Lower lobe of right lung (tissue), 2 donors: ENCODE results near the gene EIF1B. TPM values are rescaled to one million over a fixed set of nuclear protein-coding genes. Genes with fewer than 3 reads are reported as not detected.
A peak's percentile ranks its signal among the peaks of the same experiment; 100 is the strongest.

Experiments used
- ATAC-seq, 2 donors: fragments of 200-7000 bp; cut with Tn5 transposase; one replicate each; pipeline ENCODE4 v1.9.1; 2020 to 2022; ENCODE audit warnings: mild to moderate bottlenecking in 2 of 2, moderate library complexity in 2 of 2
- DNase-seq: peaks from one replicate; pipeline ENCODE4 v3.0.0-alpha.2; 2020
- H3K27ac ChIP-seq: fragments of 200-600 bp; one replicate; pipeline ENCODE4 v1.8.0; 2022
- H3K27me3 ChIP-seq: fragments of 200-600 bp; one replicate; pipeline ENCODE4 v1.8.0; 2022; ENCODE audit warnings: low read depth
- H3K36me3 ChIP-seq: fragments of 200-600 bp; one replicate; pipeline ENCODE4 v1.8.0; 2022; ENCODE audit warnings: mild to moderate bottlenecking
- H3K4me1 ChIP-seq: fragments of 200-600 bp; one replicate; pipeline ENCODE4 v1.8.0; 2022
- H3K4me3 ChIP-seq: fragments of 200-600 bp; one replicate; pipeline ENCODE4 v1.8.0; 2022; ENCODE audit warnings: mild to moderate bottlenecking
- H3K9me3 ChIP-seq: fragments of 200-600 bp; one replicate; pipeline ENCODE4 v1.8.0; 2022
- CTCF ChIP-seq: fragments of 200-600 bp; IDR thresholded peaks from one replicate; pipeline ENCODE4 v1.8.0; 2022; ENCODE audit warnings: antibody characterized with exemption, mild to moderate bottlenecking
- intact Hi-C: fragments of 100-400 bp; cut with DNase I; formaldehyde crosslinking; loops from one replicate; pipeline ENCODE4 v1.11.0; 2022
- total RNA-seq: library from RNA; stranded (reverse); fragmentation: NEBNext Ultra II Directional; extraction: Animal tissue kit (Norgen Biotek cat#: 25700); gene quantifications from one replicate; pipeline ENCODE4 v1.2.1, GENCODE V29; 2021
- donor health status: DM: no; HTN: yes; CAD: no; lungs with severe emphysema.

The EIF1B gene
- total RNA-seq, 1 donor from 2014 or later, result 55.5 TPM

GRCh38 chr3:40317061-40317855, 7.8 kb downstream of the EIF1B start:
- Histone ChIP-seq H3K4me3 (no peak overlapping the region), H3K27ac (no peak overlapping the region), H3K27me3 (no peaks in the 10 kb centered on the region), H3K9me3 (no peaks in the 10 kb centered on the region), H3K4me1 (peaks cover 9% of the 10 kb centered on the region), H3K36me3 (peaks cover 29% of the 10 kb centered on the region)
- no peak for DNase-seq
- intact Hi-C loops, result no loop called here
- ATAC-seq, result peak; percentile 69 to 72
- TF ChIP-seq CTCF, result peak; percentile 78

GRCh38 chr3:40321818-40322217, 12.3 kb downstream of the EIF1B start:
- H3K4me3 ChIP-seq, result no peak overlapping the region
- H3K27ac ChIP-seq, result no peak overlapping the region
- no peaks in the 10 kb centered on the region for H3K27me3 ChIP-seq
- H3K36me3 ChIP-seq, result no peaks in the 10 kb centered on the region
- ATAC-seq (no peak), DNase-seq (no peak)
- no peaks in the 10 kb centered on the region for H3K9me3 ChIP-seq
- H3K4me1 ChIP-seq, result no peaks in the 10 kb centered on the region
- no peak for TF ChIP-seq CTCF
- intact Hi-C loops, result no loop called here

GRCh38 chr3:40323946-40324345, 14.4 kb downstream of the EIF1B start:
- ATAC-seq (no peak), DNase-seq (no peak)
- no peaks in the 10 kb centered on the region for H3K36me3 ChIP-seq
- H3K27ac ChIP-seq, result no peak overlapping the region
- intact Hi-C loops, result no loop called here
- no peak overlapping the region for H3K4me3 ChIP-seq
- no peaks in the 10 kb centered on the region for H3K4me1 ChIP-seq
- no peaks in the 10 kb centered on the region for H3K27me3 ChIP-seq
- no peak for TF ChIP-seq CTCF
- no peaks in the 10 kb centered on the region for H3K9me3 ChIP-seq

GRCh38 chr3:40324621-40325020, 15.1 kb downstream of the EIF1B start:
- intact Hi-C loops, result no loop called here
- H3K27me3 ChIP-seq, result no peaks in the 10 kb centered on the region
- ATAC-seq, result no peak
- no peak for DNase-seq
- H3K36me3 ChIP-seq, result no peaks in the 10 kb centered on the region
- no peak for TF ChIP-seq CTCF
- no peaks in the 10 kb centered on the region for H3K4me1 ChIP-seq
- no peak overlapping the region for H3K4me3 ChIP-seq
- H3K27ac ChIP-seq, result no peak overlapping the region
- no peaks in the 10 kb centered on the region for H3K9me3 ChIP-seq

GRCh38 chr3:40325465-40325864, 16.0 kb downstream of the EIF1B start:
- Histone ChIP-seq H3K27ac (no peak overlapping the region), H3K4me1 (no peaks in the 10 kb centered on the region), H3K4me3 (no peak overlapping the region), H3K36me3 (no peaks in the 10 kb centered on the region), H3K9me3 (no peaks in the 10 kb centered on the region), H3K27me3 (no peaks in the 10 kb centered on the region)
- intact Hi-C loops, result no loop called here
- ATAC-seq (no peak), DNase-seq (no peak)
- no peak for TF ChIP-seq CTCF
